ENCODE measurements around the gene ETV7.

GRCh38 chr6:36432151-36432671 is 44.7 kb upstream of the ETV7 start:
- TF ChIP-seq CTCF (IDR thresholded peaks at IDR 0.05) (no peak), POLR2A (IDR thresholded peaks at IDR 0.05) (no peak)

Data from ovary (tissue), 3 donors.